OCI-M2 (cell line): Measurements from ENCODE around the gene GRIA3.
"Not testable (repeated sequence)": the region's sequence is repeated elsewhere in the genome, so short reads cannot be mapped to it uniquely, and the experiment has no call there.

Experiments used
- DNase-seq: peaks from one replicate; lab custom pipeline; 2025; ENCODE audit not compliant: unreplicated experiment; lab: John Stamatoyannopoulos, UW

GRIA3 gene

GRCh38 chrX:123525123-123525725 is 341.1 kb downstream of the GRIA3 start:
- no peak for DNase-seq

- DNase-seq = not testable (repeated sequence)
Measured at GRCh38 chrX:123530726-123531125, 346.6 kb downstream of the GRIA3 start.
